Mesenchymal stem cell (in vitro differentiated cells and primary cell): ENCODE measurements around the gene METTL16.

ENCODE experiments used
- DNase-seq: peaks from one replicate; pipeline ENCODE4 v3.0.0-alpha.2; 2013
- H2AFZ ChIP-seq: one replicate; pipeline ENCODE4 v1.6.1; 2013; ENCODE audit warnings: low read depth, mild to moderate bottlenecking, control low read depth, inconsistent platforms, low read length, moderate library complexity
- H2AK5ac ChIP-seq: 2 replicates; pipeline ENCODE4 v1.6.1; 2013; ENCODE audit warnings: low read length, moderate library complexity, mild to moderate bottlenecking, inconsistent platforms; ENCODE audit not compliant: severe bottlenecking
- H2BK120ac ChIP-seq: one replicate; pipeline ENCODE4 v1.6.1; 2013; ENCODE audit warnings: low read depth, mild to moderate bottlenecking, inconsistent platforms, low read length, moderate library complexity
- H2BK12ac ChIP-seq, 2 experiments: one replicate each; pipeline ENCODE4 v1.6.1; 2013; ENCODE audit warnings: inconsistent platforms in 2 of 2, low read length in 2 of 2, mild to moderate bottlenecking in 2 of 2, moderate library complexity in 2 of 2, control low read depth in 1 of 2
- H2BK15ac ChIP-seq: one replicate; pipeline ENCODE4 v1.6.1; 2013; ENCODE audit warnings: mild to moderate bottlenecking, low read depth, inconsistent platforms; ENCODE audit not compliant: poor library complexity, severe bottlenecking
- H2BK5ac ChIP-seq: 2 replicates; pipeline ENCODE4 v1.6.1; 2013; ENCODE audit warnings: low read depth, mild to moderate bottlenecking, low read length, control low read depth, inconsistent platforms; ENCODE audit not compliant: poor library complexity, severe bottlenecking
- H3K14ac ChIP-seq, 2 experiments: one replicate each; pipeline ENCODE4 v1.6.1; 2013; ENCODE audit warnings: inconsistent platforms in 2 of 2, low read length in 2 of 2, control low read depth in 1 of 2, mild to moderate bottlenecking in 1 of 2, moderate library complexity in 1 of 2
- H3K18ac ChIP-seq, 2 experiments: one replicate each; pipeline ENCODE4 v1.6.1; 2013; ENCODE audit warnings: inconsistent platforms in 2 of 2, low read length in 2 of 2, control low read depth in 1 of 2, low read depth in 1 of 2, mild to moderate bottlenecking in 1 of 2
- H3K23ac ChIP-seq, 2 experiments: one replicate each; pipeline ENCODE4 v1.6.1; 2013; ENCODE audit warnings: inconsistent platforms in 2 of 2, low read length in 2 of 2, mild to moderate bottlenecking in 2 of 2, moderate library complexity in 2 of 2, control low read depth in 1 of 2
- H3K27ac ChIP-seq: 2 replicates; pipeline ENCODE4 v1.5.1; 2013; ENCODE audit warnings: mild to moderate bottlenecking, moderate library complexity, low read length, control low read depth, inconsistent platforms; ENCODE audit not compliant: poor library complexity, severe bottlenecking
- H3K27me3 ChIP-seq, 2 experiments: 2 replicates each; pipeline versions ENCODE4 v1.6.1 to v1.7.0; 2013; ENCODE audit warnings: low read length in 2 of 2, mild to moderate bottlenecking in 2 of 2, moderate library complexity in 2 of 2, control low read depth in 1 of 2, inconsistent platforms in 1 of 2; ENCODE audit not compliant: control insufficient read depth in 1 of 2, insufficient read depth in 1 of 2
- H3K36me3 ChIP-seq, 2 experiments: 2 replicates each; pipeline versions ENCODE4 v1.6.1 to v1.7.0; 2013; ENCODE audit warnings: low read length in 2 of 2, control low read depth in 1 of 2, inconsistent platforms in 1 of 2, low read depth in 1 of 2, mild to moderate bottlenecking in 1 of 2; ENCODE audit not compliant: insufficient read depth in 2 of 2, control insufficient read depth in 1 of 2
- H3K4ac ChIP-seq, 2 experiments: one replicate each; pipeline ENCODE4 v1.6.1; 2013; ENCODE audit warnings: inconsistent platforms in 2 of 2, low read length in 2 of 2, mild to moderate bottlenecking in 2 of 2, moderate library complexity in 2 of 2, control low read depth in 1 of 2, low read depth in 1 of 2
- H3K4me1 ChIP-seq: 2 replicates; pipeline ENCODE4 v1.6.1; 2013; ENCODE audit warnings: low read depth, low read length, control low read depth; ENCODE audit not compliant: control insufficient read depth, insufficient read depth
- H3K4me2 ChIP-seq: 2 replicates; pipeline ENCODE4 v1.6.1; 2013; ENCODE audit warnings: low read length, mild to moderate bottlenecking, inconsistent platforms; ENCODE audit not compliant: poor library complexity, severe bottlenecking
- H3K4me3 ChIP-seq, 2 experiments: 2 replicates each; pipeline versions ENCODE4 v1.5.1 to v1.7.0; 2013; ENCODE audit warnings: low read length in 2 of 2, mild to moderate bottlenecking in 2 of 2, control low read depth in 1 of 2, low read depth in 1 of 2; ENCODE audit not compliant: insufficient read depth in 1 of 2
- H3K79me1 ChIP-seq: replicated peaks from 2 replicates; pipeline ENCODE4 v1.6.1; 2013; ENCODE audit warnings: mild to moderate bottlenecking, control low read depth, low read length, inconsistent platforms; ENCODE audit not compliant: poor library complexity, severe bottlenecking
- H3K9ac ChIP-seq: 2 replicates; pipeline ENCODE4 v1.7.0; 2013; ENCODE audit warnings: mild to moderate bottlenecking, low read length, moderate library complexity
- H3K9me3 ChIP-seq: 2 replicates; pipeline ENCODE4 v1.7.0; 2013; ENCODE audit warnings: mild to moderate bottlenecking, low read length; ENCODE audit not compliant: control insufficient read depth
- H4K8ac ChIP-seq: one replicate; pipeline ENCODE4 v1.6.1; 2013; ENCODE audit warnings: inconsistent platforms, mild to moderate bottlenecking, low read length, moderate library complexity
- H4K91ac ChIP-seq: one replicate; pipeline ENCODE4 v1.6.1; 2013; ENCODE audit warnings: mild to moderate bottlenecking, low read length, inconsistent platforms
- WGBS: methylation state at CpG from one replicate; pipeline ENCODE4 v1.1.7; 2013; ENCODE audit warnings: mixed read lengths; 5-methylcytosine and 5-hydroxymethylcytosine counted together

METTL16 gene

GRCh38 chr17:2383628-2384167, 128.0 kb downstream of the METTL16 start:
- peaks cover 12% of the 10 kb centered on the region for H3K4me1 ChIP-seq
- H3K4me2 ChIP-seq: no peak overlapping the region
- H2BK15ac ChIP-seq: no peak overlapping the region
- no peak overlapping the region for H3K4me3 ChIP-seq
- no peak overlapping the region for H2BK12ac ChIP-seq
- H3K18ac ChIP-seq: peak overlapping the region in 1 of 2 experiments; percentile 28
- H4K91ac ChIP-seq: no peak overlapping the region
- 80% methylated on average over 8 of the region's 11 CpGs for WGBS
- no peak overlapping the region for H4K8ac ChIP-seq
- H3K9ac ChIP-seq: peak overlapping the region; percentile 47
- no peak overlapping the region for H2BK5ac ChIP-seq
- no peak for DNase-seq
- H2AFZ ChIP-seq: no peak overlapping the region
- peak overlapping the region; percentile 39 for H2BK120ac ChIP-seq
- peaks cover 71 to 82% of the 10 kb centered on the region in 2 experiments for H3K36me3 ChIP-seq
- no peak overlapping the region for H3K23ac ChIP-seq
- no peaks in the 10 kb centered on the region for H3K9me3 ChIP-seq
- peaks cover 12% of the 10 kb centered on the region for H3K79me1 ChIP-seq
- H2AK5ac ChIP-seq: no peak overlapping the region
- no peak overlapping the region for H3K14ac ChIP-seq
- H3K27me3 ChIP-seq: no peaks in the 10 kb centered on the region
- peak overlapping the region; percentile 43 to 46 for H3K4ac ChIP-seq
- no peak overlapping the region for H3K27ac ChIP-seq

DNA sequence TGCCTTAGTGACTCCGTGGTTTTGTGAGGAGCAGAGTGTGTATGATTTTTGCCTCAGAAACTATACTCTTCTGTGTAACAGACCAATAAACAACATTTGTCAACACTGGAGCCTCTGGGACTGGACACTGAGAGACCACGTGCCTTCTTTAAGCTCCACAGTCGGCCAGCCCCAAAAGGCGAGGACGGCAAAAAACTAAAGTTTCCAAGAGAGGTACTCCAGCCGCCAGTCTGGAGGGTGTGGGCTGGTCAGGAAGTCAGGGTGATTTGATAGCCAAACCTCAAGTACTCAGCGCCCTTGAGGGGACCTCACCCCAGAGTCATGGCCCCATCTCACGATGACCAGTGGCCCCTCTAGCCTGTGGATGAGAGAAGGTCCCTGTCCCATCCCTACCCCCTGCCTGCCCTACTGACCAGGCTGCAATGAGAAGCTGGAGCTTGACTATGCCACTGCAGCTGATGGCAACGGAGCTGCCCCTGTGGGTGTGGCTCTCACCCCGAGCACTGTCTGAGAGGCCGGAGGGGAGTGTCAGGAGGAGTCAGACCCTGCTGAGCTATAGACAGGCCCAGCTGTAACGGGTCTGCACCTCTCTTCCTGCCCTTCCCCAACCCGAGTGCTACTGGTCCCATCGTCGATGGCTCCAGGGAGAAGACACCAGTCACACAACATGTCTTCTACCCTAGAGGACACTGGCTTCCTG, 130.6 kb downstream of the METTL16 start:
- no peak overlapping the region for H2BK12ac ChIP-seq
- H3K27ac ChIP-seq: no peak overlapping the region
- H4K91ac ChIP-seq: peak overlapping the region; percentile 64
- H3K4me2 ChIP-seq: no peak overlapping the region
- H2AFZ ChIP-seq: no peak overlapping the region
- peaks cover 71 to 77% of the 10 kb centered on the region in 2 experiments for H3K36me3 ChIP-seq
- H3K4ac ChIP-seq: no peak overlapping the region
- peaks cover 1% of the 10 kb centered on the region for H3K79me1 ChIP-seq
- H3K18ac ChIP-seq: no peak overlapping the region
- H2BK5ac ChIP-seq: no peak overlapping the region
- no peak overlapping the region for H3K4me3 ChIP-seq
- no peak overlapping the region for H2BK120ac ChIP-seq
- H3K27me3 ChIP-seq: no peaks in the 10 kb centered on the region
- H3K14ac ChIP-seq: no peak overlapping the region
- no peak overlapping the region for H4K8ac ChIP-seq
- no peaks in the 10 kb centered on the region for H3K9me3 ChIP-seq
- H3K4me1 ChIP-seq: peaks cover 12% of the 10 kb centered on the region
- no peak overlapping the region for H2AK5ac ChIP-seq
- peak overlapping the region; percentile 48 for H3K9ac ChIP-seq
- 89% methylated on average over 15 of the region's 15 CpGs for WGBS
- H2BK15ac ChIP-seq: no peak overlapping the region
- no peak overlapping the region for H3K23ac ChIP-seq
- DNase-seq: no peak

GRCh38 chr17:2380226-2380922, 131.3 kb downstream of the METTL16 start:
- Histone ChIP-seq H3K4me1 (peaks cover 12% of the 10 kb centered on the region), H3K18ac (no peak overlapping the region), H3K4me2 (no peak overlapping the region), H2BK120ac (no peak overlapping the region), H3K4me3 (no peak overlapping the region), H3K14ac (no peak overlapping the region), H2BK12ac (no peak overlapping the region), H3K4ac (no peak overlapping the region), H3K27me3 (no peaks in the 10 kb centered on the region), H2AFZ (no peak overlapping the region), H3K9ac (peak overlapping the region; percentile 48), H2AK5ac (no peak overlapping the region), H3K79me1 (peaks cover 1% of the 10 kb centered on the region), H4K91ac (no peak overlapping the region), H3K9me3 (no peaks in the 10 kb centered on the region), H3K27ac (no peak overlapping the region), H3K36me3 (peaks cover 64 to 77% of the 10 kb centered on the region in 2 experiments), H2BK15ac (no peak overlapping the region), H2BK5ac (no peak overlapping the region), H3K23ac (no peak overlapping the region), H4K8ac (no peak overlapping the region)
- no peak for DNase-seq
- WGBS: 90% methylated on average over 16 of the region's 16 CpGs

GRCh38 chr17:2379489-2380225, 132.0 kb downstream of the METTL16 start:
- H2BK120ac ChIP-seq: no peak overlapping the region
- H3K9ac ChIP-seq: peak overlapping the region; percentile 48
- peaks cover 14% of the 10 kb centered on the region for H3K4me1 ChIP-seq
- peaks cover 1% of the 10 kb centered on the region for H3K79me1 ChIP-seq
- no peak overlapping the region for H2BK5ac ChIP-seq
- H3K23ac ChIP-seq: no peak overlapping the region
- no peaks in the 10 kb centered on the region for H3K27me3 ChIP-seq
- no peak overlapping the region for H3K4ac ChIP-seq
- no peak overlapping the region for H2BK15ac ChIP-seq
- no peak for DNase-seq
- WGBS: 93% methylated on average over 25 of the region's 25 CpGs
- H3K4me2 ChIP-seq: no peak overlapping the region
- H3K27ac ChIP-seq: no peak overlapping the region
- no peak overlapping the region for H3K14ac ChIP-seq
- no peaks in the 10 kb centered on the region for H3K9me3 ChIP-seq
- no peak overlapping the region for H3K18ac ChIP-seq
- no peak overlapping the region for H3K4me3 ChIP-seq
- H2AFZ ChIP-seq: no peak overlapping the region
- H2AK5ac ChIP-seq: no peak overlapping the region
- no peak overlapping the region for H4K91ac ChIP-seq
- H3K36me3 ChIP-seq: peaks cover 64 to 79% of the 10 kb centered on the region in 2 experiments
- H2BK12ac ChIP-seq: no peak overlapping the region
- no peak overlapping the region for H4K8ac ChIP-seq
